Skin epidermis (tissue), 12 donors: ENCODE data around the gene CBARP.
A peak's percentile ranks its signal among the peaks of the same experiment; 100 is the strongest.

Experiments used
- H3K27ac ChIP-seq, 21 experiments: fragments of 200-600 bp; sonication (generic) in 11 of 21; one replicate each; pipeline ENCODE4 v1.5.0; 2020; ENCODE audit warnings: mild to moderate bottlenecking in 3 of 21, inconsistent platforms in 2 of 21, moderate library complexity in 2 of 21
- H3K4me3 ChIP-seq, 7 experiments: fragments of 200-600 bp; sonication (generic) in 2 of 7; one replicate each; pipeline ENCODE4 v1.5.0; 2020; ENCODE audit warnings: inconsistent platforms in 2 of 7, mild to moderate bottlenecking in 2 of 7, moderate library complexity in 1 of 7

CBARP gene

DNA sequence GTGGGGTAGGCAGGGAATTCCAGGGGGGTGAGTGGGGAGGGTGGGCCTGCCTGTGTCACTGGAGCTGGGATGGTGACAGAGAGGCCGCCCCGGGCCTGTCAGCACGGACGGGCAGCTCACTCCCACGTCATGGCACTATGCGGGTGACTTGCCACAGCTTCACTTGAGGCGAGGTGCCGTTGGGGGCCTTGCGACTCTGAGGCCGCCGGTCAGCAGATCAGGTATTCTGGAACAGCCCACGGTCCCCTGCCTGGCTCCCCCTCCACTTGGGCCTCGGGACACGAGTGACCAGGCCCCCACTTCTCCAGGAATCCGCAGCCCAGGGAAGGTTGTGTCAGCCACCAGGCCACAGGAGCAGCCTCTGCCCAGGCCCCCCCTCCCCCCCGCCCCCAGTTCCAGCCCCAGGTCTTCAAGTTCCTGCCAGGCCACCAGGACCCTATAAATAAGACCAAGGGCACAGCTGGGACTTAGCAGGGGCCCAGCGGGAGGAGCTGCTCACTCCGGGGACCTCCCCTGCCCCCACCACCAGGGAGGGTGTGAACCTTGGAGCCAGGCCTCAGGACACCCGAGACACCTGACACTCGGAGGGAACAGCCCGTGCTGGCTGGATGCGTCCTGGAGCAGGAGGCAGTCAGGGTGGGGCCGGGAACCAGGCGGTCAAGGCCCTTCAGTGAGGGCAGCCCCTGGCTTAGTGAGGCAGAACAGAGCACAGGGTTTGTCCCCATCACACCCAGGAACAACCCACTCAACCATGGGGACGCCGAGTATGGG, 7.9 kb upstream of the CBARP start:
- Histone ChIP-seq H3K27ac (peak overlapping the region in 20 of 21 experiments; percentile 65 to 100 (median 87)), H3K4me3 (peak overlapping the region in 2 of 7 experiments; percentile 26 to 37)

DNA sequence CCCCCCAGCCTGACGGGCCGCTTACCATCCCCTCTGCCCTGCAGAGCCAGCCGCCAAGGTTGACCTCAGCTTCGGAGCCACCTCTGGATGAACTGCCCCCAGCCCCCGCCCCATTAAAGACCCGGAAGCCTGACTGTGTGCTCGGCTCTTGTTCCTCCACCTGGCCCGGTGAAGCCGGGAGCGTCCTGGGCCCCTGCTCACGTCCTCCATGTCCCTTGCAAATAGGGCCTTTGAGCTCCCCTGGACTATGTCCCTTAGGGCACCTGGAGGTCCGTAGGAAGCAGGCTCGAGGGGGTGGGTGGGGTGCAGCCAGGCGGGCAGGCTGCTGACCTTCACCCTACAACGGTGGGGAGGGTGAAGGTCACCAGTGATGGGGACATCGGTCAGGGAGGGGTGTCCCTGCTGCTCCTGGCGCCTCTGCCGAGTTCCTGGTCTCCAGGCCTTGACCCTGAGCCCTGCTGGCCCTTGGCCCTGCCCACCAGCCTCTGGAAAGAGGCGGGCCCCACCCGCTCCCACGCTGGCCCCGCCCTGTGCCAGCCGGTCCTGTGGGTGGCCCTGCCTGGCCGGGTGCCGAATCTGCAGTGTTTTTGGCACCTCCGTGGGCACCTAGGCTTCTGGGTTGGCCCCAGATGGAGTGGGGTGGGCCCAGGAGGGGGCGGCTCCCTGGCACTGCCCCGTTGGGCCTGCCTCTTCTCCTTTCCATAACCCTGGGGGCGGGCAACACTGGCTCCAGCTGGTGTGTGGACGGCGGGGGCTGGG, 7.1 kb upstream of the CBARP start:
- peak overlapping the region in 20 of 21 experiments; percentile 65 to 100 (median 87) for H3K27ac ChIP-seq
- peak overlapping the region; percentile 3 to 37 (median 23) for H3K4me3 ChIP-seq

- Histone ChIP-seq H3K4me3 (peak overlapping the region in 6 of 7 experiments; percentile 15 to 37 (median 24)), H3K27ac (peak overlapping the region in 20 of 21 experiments; percentile 65 to 100 (median 87))
Measured at GRCh38 chr19:1243768-1244692, 6.2 kb upstream of the CBARP start.

DNA sequence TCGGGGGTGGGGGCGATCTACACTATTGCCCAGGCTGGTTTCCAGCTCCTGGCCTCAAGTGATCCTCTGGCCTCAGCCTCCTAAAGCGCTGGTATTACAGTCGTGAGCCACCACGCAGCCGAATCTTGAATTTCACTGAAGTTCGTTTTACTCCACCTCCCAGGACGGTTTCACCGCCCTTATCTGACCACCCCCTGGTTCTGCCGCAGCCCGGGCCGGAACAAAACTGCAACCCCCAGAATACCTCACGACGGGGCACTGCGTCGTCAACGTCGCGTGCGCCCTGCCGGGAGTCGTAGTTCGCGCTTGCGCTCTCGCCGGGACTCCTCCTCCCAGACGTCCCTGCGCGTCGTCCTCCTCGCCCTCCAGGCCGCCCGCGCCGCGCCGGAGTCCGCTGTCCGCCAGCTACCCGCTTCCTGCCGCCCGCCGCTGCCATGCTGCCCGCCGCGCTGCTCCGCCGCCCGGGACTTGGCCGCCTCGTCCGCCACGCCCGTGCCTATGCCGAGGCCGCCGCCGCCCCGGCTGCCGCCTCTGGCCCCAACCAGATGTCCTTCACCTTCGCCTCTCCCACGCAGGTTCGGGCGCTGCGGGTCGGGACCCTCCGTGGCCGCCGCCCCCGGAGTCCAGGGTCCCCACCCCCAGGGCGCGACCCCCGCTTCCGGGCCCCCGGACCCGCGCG, 3.8 kb upstream of the CBARP start, which contains the start of gene ATP5F1D:
Gene ATP5F1D (plus strand): TSS at position 335 of the 679 bp plus-strand sequence. CDS start 100 bp downstream, at position 435.
- Histone ChIP-seq H3K4me3 (peak within 1 kb of the TSS; percentile 75 to 95 (median 85)), H3K27ac (peak within 1 kb of the TSS; percentile 73 to 97 (median 93))

GRCh38 chr19:1240925-1241324, 3.1 kb upstream of the CBARP start:
- peak overlapping the region in 15 of 21 experiments; percentile 13 to 97 (median 87) for H3K27ac ChIP-seq

DNA sequence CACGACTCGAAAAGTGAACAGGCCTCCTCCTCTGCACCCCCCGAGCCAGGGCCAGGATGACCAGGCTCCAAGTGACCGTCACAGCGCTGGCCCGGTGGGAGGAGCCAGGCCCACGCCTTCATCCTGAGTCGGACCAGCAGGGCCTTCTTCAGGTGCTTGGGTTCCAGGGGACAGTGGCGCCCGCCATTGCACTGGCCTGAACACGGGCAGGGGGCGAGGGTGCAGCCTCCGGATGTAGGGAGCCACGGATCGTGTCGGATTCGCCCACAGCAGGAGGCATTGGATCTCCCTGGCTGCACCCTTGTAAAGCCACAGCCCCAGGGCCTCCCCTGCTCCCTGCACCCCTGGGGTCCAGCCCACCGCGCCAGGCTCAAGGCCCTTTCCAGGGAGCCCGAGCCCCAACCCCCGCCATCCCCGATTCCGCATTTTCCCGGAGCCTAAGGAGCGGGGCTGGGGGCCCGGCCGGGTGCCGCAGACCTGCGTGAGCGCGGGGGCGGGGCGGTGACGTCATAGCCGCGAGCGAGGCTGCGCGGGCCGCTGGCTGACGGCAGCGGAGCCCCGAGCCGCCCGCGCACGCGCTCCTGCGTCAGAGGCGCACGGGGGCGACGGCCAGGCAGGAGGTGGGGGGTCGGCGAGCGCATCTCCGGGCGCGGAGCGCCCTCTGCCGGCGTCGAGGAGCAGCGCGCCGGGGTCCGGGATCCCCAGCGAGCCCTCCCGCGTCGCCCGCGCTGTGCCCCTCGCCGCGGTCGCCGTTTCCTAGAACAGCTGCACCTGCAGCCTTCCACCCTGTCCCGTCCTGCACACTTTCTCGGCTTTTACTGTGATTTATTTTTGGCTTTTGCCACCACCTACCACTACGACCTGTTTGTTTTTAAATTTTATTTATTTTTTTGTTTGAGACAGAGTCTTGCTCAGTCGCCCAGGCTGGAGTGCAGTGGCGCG, 2.3 kb upstream of the CBARP start:
- Histone ChIP-seq H3K27ac (peak overlapping the region in 17 of 21 experiments; percentile 8 to 93 (median 70)), H3K4me3 (peak overlapping the region; percentile 18 to 95 (median 27))

More at GRCh38 chr19:1240925-1241324, 3.1 kb upstream of the CBARP start:
- peak overlapping the region in 6 of 7 experiments; percentile 18 to 95 (median 53) for H3K4me3 ChIP-seq

DNA sequence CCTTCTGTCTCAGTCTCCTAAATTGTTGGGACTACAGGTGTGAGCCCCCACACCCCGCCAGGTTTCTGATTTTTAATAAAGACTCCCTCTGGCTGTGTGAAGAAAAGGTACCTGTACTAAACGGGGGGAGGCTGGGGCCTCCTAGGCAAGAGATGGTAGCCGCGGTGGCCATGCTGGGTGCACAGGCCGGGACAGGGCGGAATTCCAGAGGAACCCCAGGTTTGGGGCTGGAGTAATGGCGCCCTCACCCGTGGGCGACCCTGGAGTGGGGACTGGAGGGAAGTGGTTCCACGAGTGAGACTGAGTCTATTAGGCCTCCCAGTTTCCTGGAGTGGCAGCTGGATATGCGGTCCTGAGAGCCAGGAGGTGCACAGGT, 1.6 kb upstream of the CBARP start:
- Histone ChIP-seq H3K4me3 (no peak overlapping the region), H3K27ac (peak overlapping the region in 10 of 21 experiments; percentile 30 to 93 (median 76))

DNA sequence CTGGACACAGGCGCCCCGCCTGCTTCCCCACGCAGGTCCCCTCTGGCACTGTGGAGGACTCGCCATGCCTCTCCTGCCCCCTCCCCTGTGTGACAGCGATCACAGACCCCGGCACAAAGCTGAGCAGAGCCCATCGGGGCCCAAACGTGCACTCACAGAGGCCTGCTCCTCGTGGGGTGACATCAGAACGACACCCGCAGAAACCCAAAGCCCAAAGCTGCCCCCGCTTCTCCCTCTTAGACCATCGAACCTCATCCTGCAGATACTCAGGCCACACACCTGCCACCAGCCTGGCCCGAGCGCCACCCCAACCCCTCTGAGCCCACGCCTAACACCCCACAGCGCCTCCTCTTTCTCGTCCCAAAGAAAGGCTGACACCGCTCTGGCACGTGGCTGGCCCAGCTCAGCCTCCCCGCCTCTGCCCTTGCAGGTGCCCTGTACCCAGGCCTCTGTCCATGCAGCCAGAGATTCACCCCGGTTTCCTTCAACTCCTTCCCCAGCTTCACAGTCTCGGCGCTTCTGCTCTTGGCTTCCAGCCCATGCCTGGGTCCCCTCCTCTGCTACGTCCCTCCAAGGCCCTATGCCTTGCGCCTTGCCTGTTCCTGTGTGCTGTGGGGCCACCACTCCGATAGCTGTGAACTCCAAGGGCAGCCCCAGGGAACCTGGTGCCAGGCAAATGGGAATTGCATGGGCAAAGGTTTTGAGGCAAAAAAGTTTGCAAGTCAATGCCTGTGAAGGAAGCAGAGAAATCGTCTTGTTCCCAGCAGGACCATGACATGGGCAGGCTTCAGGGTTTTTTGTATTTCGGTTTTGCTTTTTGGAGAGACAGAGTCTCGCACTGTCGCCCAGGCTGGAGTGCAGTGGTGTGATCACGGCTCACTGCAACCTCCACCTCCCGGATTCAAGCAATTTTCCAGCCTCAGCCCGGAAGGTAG, 831 bp upstream of the CBARP start:
- Histone ChIP-seq H3K27ac (peak overlapping the region in 11 of 21 experiments; percentile 14 to 84 (median 39)), H3K4me3 (peak overlapping the region in 5 of 7 experiments; percentile 21 to 56 (median 54))

GRCh38 chr19:1237027-1237659, 662 bp downstream of the CBARP start:
- Histone ChIP-seq H3K27ac (peak overlapping the region in 15 of 21 experiments; percentile 35 to 79 (median 66)), H3K4me3 (peak overlapping the region; percentile 35 to 56 (median 47))

GRCh38 chr19:1236576-1236975, 1.2 kb downstream of the CBARP start:
- H3K4me3 ChIP-seq, result peak overlapping the region; percentile 35 to 56 (median 47)
- H3K27ac ChIP-seq, result peak overlapping the region in 10 of 21 experiments; percentile 9 to 77 (median 58)

DNA sequence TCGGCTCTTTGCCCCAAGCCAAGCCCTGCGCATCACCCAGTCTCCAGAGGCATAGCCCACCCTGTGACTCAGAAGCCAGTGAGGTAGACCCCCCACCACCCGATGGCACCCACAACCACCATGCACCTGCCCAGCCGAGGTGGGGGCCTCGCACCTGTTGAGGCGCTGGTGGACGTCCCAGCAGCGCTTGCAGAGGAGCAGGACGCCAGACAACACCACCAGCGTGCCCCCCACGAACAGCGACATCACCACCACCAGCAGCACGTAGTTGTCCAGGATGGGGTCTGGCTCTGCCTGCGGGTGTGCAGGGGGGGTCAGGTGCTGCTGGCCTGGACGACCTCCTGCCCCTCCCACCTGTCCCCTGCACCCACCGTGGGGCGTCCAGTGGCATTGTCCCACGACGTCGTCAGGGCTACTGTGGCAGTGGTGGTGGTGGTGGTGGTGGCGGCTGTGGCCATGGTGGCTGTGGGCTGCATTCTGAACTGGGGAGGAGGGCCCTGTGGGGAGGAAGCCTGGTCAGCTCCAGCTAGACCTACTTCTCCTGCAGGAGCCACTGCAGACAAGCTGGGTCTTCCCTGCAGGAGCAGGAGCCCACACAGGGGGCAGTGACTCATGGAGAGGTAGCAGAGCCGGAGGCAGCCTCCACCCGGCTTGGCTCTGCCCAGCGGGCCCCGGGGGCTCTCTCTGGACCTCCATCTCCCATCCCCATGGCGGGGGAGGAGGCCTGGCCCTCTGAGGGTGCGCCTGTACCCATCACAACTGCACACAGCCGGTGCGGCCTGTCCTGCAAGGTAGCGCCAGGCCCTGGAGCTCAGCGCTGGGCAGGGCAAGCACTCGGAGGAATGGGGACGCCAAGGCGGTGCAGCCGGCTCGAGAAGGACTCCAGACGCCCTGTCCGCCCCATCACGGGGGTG, 1.9 kb downstream of the CBARP start:
- peak overlapping the region in 5 of 21 experiments; percentile 9 to 50 (median 13) for H3K27ac ChIP-seq
- peak overlapping the region in 4 of 7 experiments; percentile 3 to 54 (median 28) for H3K4me3 ChIP-seq

- no peak overlapping the region for H3K27ac ChIP-seq
- H3K4me3 ChIP-seq, result no peak overlapping the region
Measured at GRCh38 chr19:1234955-1235380, 2.8 kb downstream of the CBARP start.

DNA sequence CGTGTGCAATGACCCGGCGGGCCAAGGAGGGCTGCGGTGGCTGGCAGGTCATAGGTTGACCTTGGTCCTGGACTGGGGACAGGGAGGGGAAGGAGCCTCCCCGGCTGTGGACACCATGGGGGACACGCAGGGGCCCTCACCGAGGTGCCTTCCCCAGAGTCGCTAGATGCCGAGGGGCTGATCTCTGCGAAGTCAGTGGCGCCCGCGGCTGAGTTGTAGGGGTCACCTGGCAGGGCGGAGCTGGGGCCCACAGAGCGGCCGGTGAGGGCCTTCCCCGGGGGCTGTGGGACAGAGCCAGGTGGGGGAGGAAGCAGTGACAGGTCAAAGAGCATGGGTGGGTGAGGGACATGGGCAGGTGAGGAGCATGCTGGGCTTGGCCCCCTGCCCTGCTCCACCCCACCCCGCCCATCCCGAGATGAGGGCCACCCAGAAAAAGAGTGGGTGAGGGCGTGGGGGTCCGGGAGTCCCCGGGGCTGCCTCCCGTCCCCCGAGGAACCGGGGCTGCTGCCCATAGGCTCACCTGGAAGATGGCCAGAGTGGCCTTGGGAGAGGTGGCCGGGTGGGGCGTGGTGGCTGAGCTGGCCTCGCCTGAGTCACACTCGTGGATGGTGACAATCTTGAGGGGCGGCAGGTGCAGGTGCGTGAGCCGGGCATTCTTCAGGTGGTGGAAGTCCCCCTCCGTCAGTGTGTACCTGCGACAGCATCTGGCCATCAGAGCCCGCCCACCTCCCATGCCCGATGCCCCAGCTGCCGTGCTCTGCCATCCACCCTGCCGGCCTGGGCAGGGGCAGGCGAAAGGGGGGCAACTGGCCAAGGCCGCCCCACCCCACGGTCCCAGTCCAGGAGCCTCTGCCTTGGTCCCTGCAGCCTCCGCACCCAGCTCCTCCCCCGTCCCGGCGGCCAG, 3.5 kb downstream of the CBARP start:
- no peak overlapping the region for H3K4me3 ChIP-seq
- H3K27ac ChIP-seq, result no peak overlapping the region

DNA sequence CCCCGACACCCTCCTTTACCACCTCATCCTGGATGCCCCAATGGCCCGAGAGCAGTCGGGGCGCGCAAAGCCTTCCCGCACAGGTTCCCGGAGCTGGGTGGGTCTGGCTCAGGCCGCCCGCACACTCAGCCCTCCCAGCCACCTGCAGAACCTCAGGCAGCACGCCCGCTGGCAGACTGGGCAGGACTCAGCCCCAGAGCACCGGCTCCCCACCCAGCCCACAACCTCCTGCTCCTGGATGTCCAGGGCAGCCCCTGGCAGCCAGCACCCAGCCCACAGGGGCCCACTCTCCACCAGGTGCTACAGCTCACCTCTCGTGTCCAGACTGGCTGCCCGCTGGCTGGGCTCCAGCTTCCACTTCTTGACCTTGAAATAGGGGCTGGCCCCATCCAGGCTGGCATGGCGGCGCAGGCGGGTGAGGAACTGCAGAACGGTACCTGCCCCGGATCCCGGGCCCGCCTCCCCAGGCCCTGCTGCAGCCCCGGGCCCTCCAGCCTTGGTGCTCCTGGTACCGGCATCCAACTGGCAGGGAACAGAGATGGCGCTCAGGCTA, 4.6 kb downstream of the CBARP start:
- no peak overlapping the region for H3K4me3 ChIP-seq
- H3K27ac ChIP-seq, result peak overlapping the region in 2 of 21 experiments; percentile 45 to 56
